HepG2 (cell line): ENCODE measurements around the gene LITAFD. TPM values are rescaled to one million over a fixed set of nuclear protein-coding genes. Genes with fewer than 3 reads are reported as not detected.

Experiments used
- BHLHE40 ChIP-seq: IDR thresholded peaks from 2 replicates; pipeline ENCODE4 v1.6.1; 2011; ENCODE audit warnings: low read length, improper control_type of control experiment
- CTCF ChIP-seq: sonication (generic); formaldehyde crosslinking; IDR thresholded peaks from 2 replicates; pipeline ENCODE4 v1.5.0; 2020; ENCODE audit warnings: mild to moderate bottlenecking, missing genetic modification reagents, moderate library complexity
- FOXK1 ChIP-seq: sonication (generic); formaldehyde crosslinking; IDR thresholded peaks from 2 replicates; pipeline ENCODE4 v1.4.0; 2020; ENCODE audit warnings: low read depth, missing genetic modification reagents, borderline replicate concordance
- HNF1B ChIP-seq: sonication (generic); formaldehyde crosslinking; IDR thresholded peaks from 2 replicates; pipeline ENCODE4 v1.5.1; 2020; ENCODE audit warnings: mild to moderate bottlenecking, moderate library complexity, missing genetic modification reagents
- MAFK ChIP-seq, 2 experiments: IDR thresholded peaks in 1 of 2; conservative IDR thresholded peaks in 1 of 2; 2 replicates each; pipeline ENCODE4 v1.6.1; 2011; ENCODE audit warnings: improper control_type of control experiment in 2 of 2, low read length in 2 of 2
- MXD4 ChIP-seq: IDR thresholded peaks from 2 replicates; pipeline ENCODE4 v1.6.1; 2016; ENCODE audit warnings: mild to moderate bottlenecking, missing biosample characterization, missing genetic modification reagents
- MXI1 ChIP-seq: IDR thresholded peaks from 3 replicates; pipeline ENCODE4 v1.6.1; 2012; ENCODE audit warnings: low read depth, low read length, inconsistent platforms, borderline replicate concordance
- NR0B2 ChIP-seq: sonication (generic); formaldehyde crosslinking; IDR thresholded peaks from 2 replicates; pipeline ENCODE4 v1.4.0; 2020; ENCODE audit warnings: mild to moderate bottlenecking, missing genetic modification reagents
- PAF1 ChIP-seq: IDR thresholded peaks from 2 replicates; pipeline ENCODE4 v1.6.1; 2016; ENCODE audit warnings: missing genetic modification reagents, missing compliant biosample characterization
- PRPF4 ChIP-seq: fragments of 200-400 bp; formaldehyde crosslinking; IDR thresholded peaks from 2 replicates; pipeline ENCODE4 v1.6.1; 2016; ENCODE audit warnings: low read length, low read depth; ENCODE audit not compliant: poor library complexity, severe bottlenecking
- RAD21 ChIP-seq: fragments of 450-650 bp; formaldehyde crosslinking; IDR thresholded peaks from 2 replicates; pipeline ENCODE4 v1.5.0; 2020; ENCODE audit warnings: mild to moderate bottlenecking
- SRSF9 ChIP-seq: fragments of 200-400 bp; formaldehyde crosslinking; IDR thresholded peaks from 2 replicates; pipeline ENCODE4 v1.6.1; 2018; ENCODE audit warnings: borderline replicate concordance, mild to moderate bottlenecking, low read depth, low read length; ENCODE audit not compliant: insufficient read depth, poor library complexity, severe bottlenecking
- TFE3 ChIP-seq: IDR thresholded peaks from 2 replicates; pipeline ENCODE4 v1.6.1; 2016
- TGIF2 ChIP-seq: IDR thresholded peaks from 2 replicates; pipeline ENCODE4 v1.6.1; 2016; ENCODE audit warnings: control low read depth, missing compliant biosample characterization
- THAP7 ChIP-seq: sonication (generic); formaldehyde crosslinking; IDR thresholded peaks from 2 replicates; pipeline ENCODE4 v1.8.1; 2023; ENCODE audit warnings: mild to moderate bottlenecking, missing genetic modification reagents
- ZNF570 ChIP-seq: sonication (generic); formaldehyde crosslinking; IDR thresholded peaks from 2 replicates; pipeline ENCODE4 v1.4.0; 2020; ENCODE audit warnings: mild to moderate bottlenecking, missing genetic modification reagents, borderline replicate concordance
- ZNF660 ChIP-seq: sonication (generic); formaldehyde crosslinking; IDR thresholded peaks from 2 replicates; pipeline ENCODE4 v1.5.1; 2020; ENCODE audit warnings: mild to moderate bottlenecking, low read depth, missing genetic modification reagents, borderline replicate concordance
- ZNF670 ChIP-seq: sonication (generic); formaldehyde crosslinking; IDR thresholded peaks from 2 replicates; pipeline ENCODE4 v1.8.0; 2022; ENCODE audit warnings: mild to moderate bottlenecking, missing genetic modification reagents, borderline replicate concordance
- ZNF784 ChIP-seq: sonication (generic); formaldehyde crosslinking; IDR thresholded peaks from 2 replicates; pipeline ENCODE4 v1.5.1; 2020; ENCODE audit warnings: missing genetic modification reagents, mild to moderate bottlenecking, borderline replicate concordance
- ZNF883 ChIP-seq: sonication (generic); formaldehyde crosslinking; IDR thresholded peaks from 2 replicates; pipeline ENCODE4 v1.5.1; 2020; ENCODE audit warnings: mild to moderate bottlenecking, missing genetic modification reagents; ENCODE audit errors: not compliant biosample characterization
- ZSCAN29 ChIP-seq: sonication (generic); formaldehyde crosslinking; conservative IDR thresholded peaks from 2 replicates; pipeline ENCODE4 v1.4.0; 2020; ENCODE audit warnings: mild to moderate bottlenecking, missing genetic modification reagents
- polyA plus RNA-seq, 8 experiments: library from polyadenylated mRNA; depleted of rRNA in 3 of 8; stranded (reverse) in 7 of 8; unstranded in 1 of 8; fragments of >200 nt; fragmentation: Illumina TruSeq in 4 of 8; extraction: Trizol in 4 of 8; gene quantifications; 2 replicates each; pipeline versions ENCODE4 v1.2.1 to v1.2.3, GENCODE V29; 2011 to 2016; ENCODE audit warnings: low read depth in 4 of 8, missing spikeins in 1 of 8, mixed read lengths in 1 of 8; ENCODE audit not compliant: insufficient read depth in 1 of 8
- total RNA-seq, 5 experiments: library from RNA; depleted of rRNA; stranded (reverse); fragments of >200 nt; fragmentation: Illumina TruSeq; extraction: Trizol; gene quantifications; 2 replicates each; pipeline ENCODE4 v1.2.3, GENCODE V29; 2016; ENCODE audit warnings: low read depth in 1 of 5

Gene LITAFD
- total and polyA plus RNA-seq, 2 of the 13 experiments (the other 11 are each of a cell fraction or from before 2014, with no cell fraction given) = not detected

GRCh38 chr16:8905795-8906591, 23.8 kb downstream of the LITAFD start (continued):
- TF ChIP-seq CTCF (peak; percentile 58), ZNF660 (no peak), PRPF4 (no peak), PAF1 (0 out of 2 replicates have a peak, but pooled peaks have one; percentile 9), MAFK (conservative IDR thresholded peaks at IDR 0.05 in 1 of 2, IDR thresholded peaks at IDR 0.05 in 1 of 2; ENCODE audit: low read length in 2 of 2) (peak; percentile 51 to 52; a peak in 3 of 4 replicates), THAP7 (CRISPR knock-in tag) (no peak), BHLHE40 (no peak), ZSCAN29 (CRISPR knock-in tag) (no peak), MXI1 (no peak), ZNF883 (CRISPR knock-in tag) (no peak), TGIF2 (CRISPR knock-in tag) (0 out of 2 replicates have a peak, but pooled peaks have one; percentile 45), FOXK1 (CRISPR knock-in tag) (no peak), ZNF670 (CRISPR knock-in tag) (no peak), ZNF570 (CRISPR knock-in tag) (no peak), ZNF784 (CRISPR knock-in tag) (no peak), HNF1B (0 out of 2 replicates have a peak, but pooled peaks have one; percentile 51), NR0B2 (CRISPR knock-in tag) (no peak), MXD4 (CRISPR knock-in tag) (no peak), RAD21 (no peak), TFE3 (CRISPR knock-in tag) (no peak), SRSF9 (no peak)
